GM18517 (cell line): ENCODE data around the gene ARHGEF17.

ENCODE experiments used
- ATAC-seq: cut with Tn5 transposase; IDR thresholded peaks from one replicate; pipeline ENCODE4 v1.9.1; 2021; ENCODE audit warnings: mild to moderate bottlenecking, moderate library complexity; ENCODE audit not compliant: unreplicated experiment

ARHGEF17 gene

GRCh38 chr11:73355109-73355508, 47.0 kb downstream of the ARHGEF17 start:
- no peak for ATAC-seq

- no peak for ATAC-seq
These were observed 49.1 kb downstream of the ARHGEF17 start for GRCh38 chr11:73356979-73357860.

- ATAC-seq: no peak
These were observed 50.0 kb downstream of the ARHGEF17 start for GRCh38 chr11:73358071-73358470.

- no peak for ATAC-seq
These were observed 51.3 kb downstream of the ARHGEF17 start for GRCh38 chr11:73359341-73359740.

- ATAC-seq: no peak
These were observed 52.1 kb downstream of the ARHGEF17 start for GRCh38 chr11:73359930-73360742.

- ATAC-seq: no peak
These were observed 52.8 kb downstream of the ARHGEF17 start for GRCh38 chr11:73360743-73361369.

- no peak for ATAC-seq
These were observed 54.1 kb downstream of the ARHGEF17 start for GRCh38 chr11:73361953-73362776.

GRCh38 chr11:73363147-73363546, 55.1 kb downstream of the ARHGEF17 start:
- ATAC-seq: no peak

GRCh38 chr11:73365352-73366264, 57.5 kb downstream of the ARHGEF17 start:
- ATAC-seq: no peak

GRCh38 chr11:73366265-73366610, 58.2 kb downstream of the ARHGEF17 start:
- no peak for ATAC-seq

GRCh38 chr11:73366953-73367352, 58.9 kb downstream of the ARHGEF17 start:
- ATAC-seq: no peak

GRCh38 chr11:73367482-73368024, 59.5 kb downstream of the ARHGEF17 start:
- ATAC-seq: no peak

GRCh38 chr11:73372375-73372993, 64.4 kb downstream of the ARHGEF17 start:
- ATAC-seq: no peak

- no peak for ATAC-seq
These were observed 66.1 kb downstream of the ARHGEF17 start for GRCh38 chr11:73374151-73374550.

- ATAC-seq: no peak
These were observed 67.7 kb downstream of the ARHGEF17 start for GRCh38 chr11:73375830-73376159.

- peak; percentile 64 for ATAC-seq
These were observed 68.2 kb downstream of the ARHGEF17 start, which contains the start of gene RELT for GRCh38 chr11:73376160-73376802. RELT (plus strand) TSS chr11:73376399; CDS start chr11:73389137, 12,738 bp downstream.

GRCh38 chr11:73376803-73377629, 68.9 kb downstream of the ARHGEF17 start:
- peak; percentile 18 for ATAC-seq
